Peyer's patch (tissue), 4 donors: Measurements from ENCODE around the gene PTGES3L.

Experiments
- CTCF ChIP-seq, 6 experiments: fragments of 450-650 bp in 4 of 6; fragments of 200-600 bp in 2 of 6; sonication (generic) in 1 of 6; IDR thresholded peaks; one replicate each; pipeline ENCODE4 v1.5.1; 2017 to 2019; ENCODE audit warnings: antibody characterized with exemption in 6 of 6, mild to moderate bottlenecking in 3 of 6, moderate library complexity in 1 of 6
- POLR2A ChIP-seq, 2 donors: fragments of 450-650 bp; IDR thresholded peaks; one replicate each; pipeline ENCODE4 v1.5.1; 2017; ENCODE audit warnings: antibody characterized with exemption in 2 of 2, mild to moderate bottlenecking in 2 of 2, moderate library complexity in 2 of 2

DNA sequence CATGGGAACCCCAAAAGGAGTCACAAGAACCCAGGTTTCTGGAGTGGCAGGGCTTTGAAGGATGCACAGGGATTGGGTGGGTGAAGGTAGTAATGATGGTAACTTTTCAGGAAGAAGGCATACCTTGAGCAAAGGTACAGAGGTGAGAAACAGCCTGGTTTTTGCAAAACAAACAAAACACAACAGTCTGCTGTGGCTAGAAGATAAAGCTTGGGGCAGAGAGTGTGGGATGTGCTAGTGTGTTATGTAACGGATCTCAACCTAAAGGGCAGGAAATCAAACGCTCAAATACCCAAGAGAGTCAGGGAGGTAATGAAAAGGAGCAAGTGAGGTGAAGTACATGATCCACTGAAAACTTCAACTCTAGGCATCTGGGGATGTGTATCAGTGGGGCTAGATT lies 4.6 kb downstream of the PTGES3L start:
- TF ChIP-seq CTCF (IDR thresholded peaks at IDR 0.05): no peak
- TF ChIP-seq POLR2A (IDR thresholded peaks at IDR 0.05): no peak
